ENCODE measurements around the gene MT1G.
"Not testable (repeated sequence)": the region's sequence is repeated elsewhere in the genome, so short reads cannot be mapped to it uniquely, and the experiment has no call there.

Gene MT1G

DNA sequence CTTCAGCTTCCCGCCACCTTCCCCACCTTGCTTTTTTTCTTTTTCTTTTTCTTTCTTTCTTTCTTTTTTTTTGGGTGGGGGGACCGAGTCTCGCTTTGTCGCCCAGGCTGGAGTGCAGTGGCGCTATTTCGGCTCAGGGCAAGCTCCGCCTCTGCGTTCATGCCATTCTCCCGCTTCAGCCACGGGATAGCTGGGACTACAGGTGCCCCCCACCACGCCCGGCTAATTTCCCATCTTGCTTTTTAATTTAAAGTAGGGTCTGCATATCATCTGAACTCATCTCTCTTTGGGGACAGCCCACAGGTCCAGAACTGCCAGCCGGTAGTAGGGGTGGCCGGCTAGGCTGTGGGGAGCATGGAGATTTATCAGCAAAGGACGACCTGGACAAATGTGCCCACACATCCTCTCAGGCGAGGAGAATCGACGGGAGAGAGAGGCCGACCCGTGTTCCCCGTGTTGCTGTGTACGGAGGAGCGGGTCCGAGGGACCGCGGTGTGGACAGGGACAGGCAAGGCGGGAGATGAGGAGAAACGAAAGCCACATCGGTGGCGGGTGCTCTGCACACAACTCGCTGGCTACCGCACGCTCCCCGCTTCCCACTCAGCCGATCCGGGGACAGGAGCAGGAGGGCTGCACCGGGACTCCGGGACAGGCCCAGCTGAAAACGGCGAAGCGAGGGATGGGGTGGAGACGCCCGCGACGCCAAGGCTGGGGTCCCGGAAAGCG is 33.0 kb downstream of the MT1G start:
- no peak for DNase-seq

DNA sequence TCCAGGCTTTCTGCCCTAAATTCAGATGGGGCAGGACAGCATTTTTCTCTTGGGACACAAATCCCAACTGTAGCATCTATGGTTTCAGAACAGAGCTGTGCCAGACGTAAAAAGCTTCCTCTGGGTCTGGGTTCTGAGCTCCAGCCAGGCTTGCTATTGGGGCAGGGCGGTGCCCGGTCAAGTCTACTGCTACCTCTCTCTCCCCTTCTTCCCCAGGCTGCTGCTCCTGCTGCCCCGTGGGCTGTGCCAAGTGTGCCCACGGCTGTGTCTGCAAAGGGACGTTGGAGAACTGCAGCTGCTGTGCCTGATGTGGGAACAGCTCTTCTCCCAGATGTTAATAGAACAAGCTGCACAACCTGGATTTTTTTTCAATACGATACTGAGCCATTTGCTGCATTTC is 34.3 kb downstream of the MT1G start:
- no peak for DNase-seq

DNA sequence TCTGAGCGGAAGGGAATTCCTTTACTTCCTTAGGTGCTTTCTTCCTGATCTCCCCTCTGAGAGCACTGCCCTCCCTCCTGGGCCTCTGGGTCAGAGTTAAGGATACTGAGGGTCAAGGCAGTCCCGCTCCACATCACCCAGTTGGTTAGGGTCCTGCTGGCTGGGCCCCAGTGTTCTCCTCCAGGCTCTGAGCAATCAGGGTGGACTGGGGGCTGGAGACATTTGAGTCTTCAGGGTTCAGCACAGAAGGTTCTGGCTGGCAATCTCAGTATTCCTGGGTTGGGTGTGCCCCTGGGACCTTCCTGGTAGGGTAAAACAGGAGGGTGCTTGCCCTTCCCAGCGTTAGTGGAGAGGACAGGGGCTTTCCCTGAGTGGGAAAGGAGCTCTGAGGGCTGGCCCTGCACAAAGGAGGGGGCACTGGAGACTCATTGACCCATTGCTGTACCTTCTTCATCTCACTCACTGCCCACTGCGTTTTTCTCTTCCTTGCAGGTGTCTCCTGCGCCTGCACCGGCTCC is 35.0 kb downstream of the MT1G start:
- DNase-seq: no peak

DNA sequence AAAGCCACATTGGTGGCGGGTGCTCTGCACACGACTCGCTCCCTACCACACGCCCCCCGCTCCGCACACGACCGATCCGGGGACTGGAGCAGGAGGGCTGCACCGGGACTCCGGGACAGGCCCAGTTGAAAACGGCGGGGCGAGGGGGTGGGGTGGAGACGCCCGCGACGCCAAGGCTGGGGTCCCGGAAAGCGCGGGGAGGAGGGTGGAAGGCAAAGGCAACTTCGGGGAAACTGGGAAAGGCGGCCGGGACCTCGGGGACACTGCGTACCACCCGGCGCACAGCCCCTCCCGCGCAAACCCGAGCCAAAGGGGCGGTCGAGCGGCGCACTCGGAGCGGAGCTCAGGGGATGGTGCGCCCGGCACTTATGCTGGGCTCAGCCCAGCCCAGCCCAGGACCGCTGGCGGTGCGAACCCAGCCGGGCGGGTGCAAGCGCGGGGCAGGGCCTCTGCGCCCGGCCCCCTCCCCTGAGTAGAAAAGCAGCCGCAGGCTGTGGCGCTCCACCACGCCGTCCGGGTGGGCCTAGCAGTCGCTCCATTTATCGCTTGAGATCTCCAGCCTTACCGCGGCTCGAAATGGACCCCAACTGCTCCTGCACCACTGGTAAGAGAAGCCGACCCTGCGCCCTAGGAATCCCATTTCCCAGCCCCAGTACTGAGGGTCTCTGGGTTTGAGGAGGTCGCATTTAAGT is 35.6 kb downstream of the MT1G start, which contains the start of gene MT1M:
TSS of gene MT1M (plus strand) at position 504 of the 692 bp plus-strand sequence. CDS start at position 577, 73 bp downstream.
- DNase-seq: peak; percentile 52

DNA sequence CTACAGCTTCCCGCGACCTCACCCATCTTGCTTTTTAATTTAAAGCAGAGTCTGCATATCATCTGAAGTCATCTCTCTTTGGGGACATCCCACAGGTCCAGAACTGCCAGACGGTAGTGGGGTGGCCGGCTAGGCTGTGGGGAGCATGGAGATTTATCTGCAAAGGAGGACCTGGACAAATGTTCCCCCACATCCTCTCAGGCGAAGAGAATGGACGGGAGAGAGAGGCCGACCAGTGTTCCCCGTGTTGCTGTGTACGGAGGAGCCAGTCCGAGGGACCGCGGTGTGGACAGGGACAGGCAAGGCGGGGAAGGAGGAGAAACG is 36.1 kb downstream of the MT1G start:
- no peak for DNase-seq

DNA sequence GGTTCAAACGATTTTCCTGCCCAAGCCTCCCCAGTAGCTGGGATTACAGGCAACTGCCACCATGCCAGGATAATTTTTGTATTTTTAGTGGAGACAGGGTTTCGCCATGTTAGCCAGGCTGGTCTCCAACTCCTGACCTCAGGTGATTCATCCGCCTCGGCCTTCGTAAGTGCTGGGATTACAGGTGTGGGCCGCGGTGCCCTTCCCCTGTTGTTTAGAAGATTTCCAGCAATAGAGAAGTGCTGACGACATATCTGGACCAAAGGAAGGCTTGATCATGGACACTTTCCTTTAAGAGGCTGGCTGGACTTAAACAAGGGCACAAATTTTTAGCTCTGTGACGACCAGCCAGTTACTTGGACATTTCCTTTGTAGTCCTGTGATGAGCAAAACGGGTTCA is 36.7 kb downstream of the MT1G start:
- DNase-seq: no peak

DNA sequence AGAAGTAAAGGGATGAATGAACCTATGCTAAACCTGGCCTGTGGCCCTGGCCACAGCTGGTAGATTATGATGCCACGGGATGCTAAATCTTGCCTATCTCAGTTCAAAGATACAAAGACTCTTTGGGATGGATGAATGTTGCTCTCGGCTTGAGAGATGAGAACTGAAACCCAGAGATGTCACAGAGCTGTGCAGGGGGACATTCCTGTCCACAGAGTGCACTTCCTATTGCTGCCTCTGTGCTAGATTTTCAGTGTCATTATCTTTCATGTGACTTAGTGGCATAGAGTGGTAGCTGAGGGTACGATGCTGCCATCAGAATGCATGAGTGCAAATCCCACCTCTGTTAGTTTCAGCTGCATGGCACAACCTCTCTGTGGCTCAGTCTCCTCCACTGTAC is 37.7 kb downstream of the MT1G start:
- no peak for DNase-seq

DNA sequence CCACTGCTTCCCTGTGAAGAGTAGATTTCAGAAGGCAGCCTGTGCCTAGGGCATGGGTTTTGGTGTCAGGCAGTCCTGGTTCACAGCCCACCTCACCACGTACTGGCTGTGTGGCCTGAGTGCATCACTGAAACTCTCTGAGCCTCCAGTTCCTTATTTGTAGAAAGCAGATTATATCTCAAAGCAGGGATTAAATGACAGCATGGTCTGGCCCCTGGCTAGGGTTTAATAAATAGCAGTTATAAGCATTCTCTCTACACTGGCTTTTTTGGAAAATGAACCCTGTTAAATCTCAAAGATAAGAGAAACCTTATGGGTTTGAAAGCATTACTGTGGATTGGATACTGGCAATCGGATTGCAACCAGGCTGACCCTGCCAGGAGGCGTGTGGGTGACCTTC is 38.3 kb downstream of the MT1G start:
- DNase-seq: no peak

DNA sequence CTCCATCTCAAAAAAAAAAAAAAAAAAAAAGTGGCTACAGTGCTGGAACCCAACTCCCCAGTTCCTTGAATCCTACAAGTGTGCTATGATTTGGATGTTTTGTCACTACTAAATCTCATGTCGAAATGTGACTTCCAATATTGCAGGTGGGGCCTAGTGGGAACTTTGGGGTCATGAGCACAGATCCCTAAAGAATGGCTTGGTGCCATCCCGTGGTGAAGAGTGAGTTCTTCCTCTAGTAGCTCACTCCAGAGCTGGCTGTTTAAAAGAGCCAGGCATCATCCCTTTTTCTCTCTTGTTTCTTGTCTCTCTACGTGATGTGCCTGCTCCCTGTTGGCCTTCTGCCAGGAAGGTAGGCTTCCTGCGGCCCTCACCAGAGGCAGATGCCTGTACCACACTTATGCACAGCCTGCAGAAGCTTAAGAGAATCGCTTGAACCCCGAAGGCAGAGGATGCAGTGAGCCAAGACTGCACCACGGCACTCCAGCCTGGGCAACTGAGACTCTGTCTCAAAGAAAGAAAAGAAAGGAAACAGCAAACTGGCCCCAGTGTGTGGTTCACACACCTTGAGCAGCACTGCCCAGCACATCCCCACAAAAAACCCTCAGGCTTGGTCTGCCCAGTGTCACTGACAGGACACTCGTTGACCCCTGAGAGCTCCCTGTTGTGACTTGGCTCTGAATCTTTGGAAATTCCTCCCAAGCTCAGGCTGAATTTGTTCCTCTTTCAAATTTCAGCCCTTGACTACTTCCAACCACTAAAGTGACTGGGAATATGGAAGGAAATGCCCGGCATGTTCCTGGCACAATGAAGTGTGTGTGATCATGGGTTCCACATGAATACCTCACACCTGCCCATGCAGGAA is 39.1 kb downstream of the MT1G start:
- no peak for DNase-seq

DNA sequence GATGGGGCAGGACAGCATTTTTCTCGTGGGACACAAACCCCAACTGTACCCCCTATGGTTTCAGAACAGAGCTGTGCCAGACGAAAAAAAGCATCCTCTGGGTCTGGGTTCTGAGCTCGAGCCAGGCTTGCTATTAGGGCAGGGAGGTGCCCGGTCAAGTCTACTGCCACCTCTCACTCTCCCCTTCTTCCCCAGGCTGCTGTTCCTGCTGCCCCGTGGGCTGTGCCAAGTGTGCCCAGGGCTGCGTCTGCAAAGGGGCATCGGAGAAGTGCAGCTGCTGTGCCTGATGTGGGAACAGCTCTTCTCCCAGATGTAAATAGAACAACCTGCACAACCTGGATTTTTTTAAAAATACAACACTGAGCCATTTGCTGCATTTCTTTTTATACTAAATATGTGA is 41.2 kb downstream of the MT1G start:
- no peak for DNase-seq

DNA sequence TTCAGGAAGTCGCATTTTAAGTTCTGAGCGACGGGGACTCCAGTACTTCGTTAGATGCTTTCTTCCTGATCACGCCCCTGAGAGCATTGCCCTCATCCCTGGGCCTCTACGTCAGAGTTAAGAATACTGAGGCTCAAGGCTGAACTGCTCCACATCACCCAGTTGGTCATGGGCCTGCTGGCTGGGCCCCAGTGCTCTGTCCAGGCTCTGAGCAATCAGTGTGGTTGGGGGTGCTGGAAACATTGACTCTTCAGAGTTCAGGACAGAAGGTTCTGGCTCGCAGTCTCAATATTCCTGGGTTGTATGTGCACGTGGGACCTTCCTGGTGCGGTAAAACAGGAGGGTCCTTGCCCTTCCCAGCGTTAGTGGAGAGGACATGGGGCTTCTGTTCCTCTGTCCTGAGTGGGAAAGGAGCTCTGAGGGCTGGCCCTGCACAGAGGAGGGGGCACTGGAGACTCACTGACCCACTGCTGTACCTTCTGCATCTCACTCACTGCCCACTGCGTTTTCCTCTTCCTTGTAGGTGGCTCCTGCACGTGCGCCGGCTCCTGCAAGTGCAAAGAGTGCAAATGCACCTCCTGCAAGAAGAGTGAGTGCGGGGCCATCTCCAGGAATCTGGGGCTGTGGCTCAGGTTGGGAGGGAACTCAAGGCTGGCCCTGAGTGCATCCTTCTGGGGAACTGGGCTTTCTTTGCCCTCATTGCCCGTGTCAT is 41.8 kb downstream of the MT1G start:
- peak; percentile 68 for DNase-seq

DNA sequence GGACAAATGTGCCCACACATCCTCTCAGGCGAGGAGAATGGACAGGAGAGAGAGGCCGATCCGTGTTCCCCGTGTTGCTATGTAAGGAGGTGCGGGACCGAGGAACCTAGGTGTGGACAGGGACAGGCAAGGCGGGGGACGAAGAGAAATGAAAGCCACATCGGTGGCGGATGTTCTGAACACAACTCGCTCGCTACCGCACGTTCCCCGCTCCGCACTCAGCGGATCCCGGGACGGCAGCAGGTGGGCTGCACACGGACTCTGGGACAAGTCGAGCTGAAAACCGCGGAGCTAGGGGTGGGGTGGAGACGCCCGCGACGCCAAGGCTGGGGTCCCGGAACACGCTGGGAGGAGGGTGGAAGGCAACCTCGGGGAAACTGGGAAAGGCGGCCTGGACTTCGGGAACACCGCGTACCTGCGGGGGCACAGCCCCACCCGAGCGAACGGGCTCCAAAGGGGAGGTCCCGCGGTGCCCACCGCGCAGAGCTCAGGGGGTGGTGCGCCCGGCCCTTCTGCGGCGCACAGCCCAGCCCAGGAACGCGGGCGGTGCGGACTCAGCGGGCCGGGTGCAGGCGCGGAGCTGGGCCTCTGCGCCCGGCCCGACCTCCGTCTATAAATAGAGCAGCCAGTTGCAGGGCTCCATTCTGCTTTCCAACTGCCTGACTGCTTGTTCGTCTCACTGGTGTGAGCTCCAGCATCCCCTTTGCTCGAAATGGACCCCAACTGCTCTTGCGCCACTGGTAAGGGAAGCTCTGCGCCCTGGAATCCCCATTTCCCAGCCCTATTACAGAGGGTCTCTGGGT is 42.5 kb downstream of the MT1G start, which contains the start of gene MT1E:
TSS of gene MT1E (plus strand) at position 642 of the 803 bp plus-strand sequence. CDS start at position 713, 71 bp downstream.
- peak; percentile 79 for DNase-seq

DNA sequence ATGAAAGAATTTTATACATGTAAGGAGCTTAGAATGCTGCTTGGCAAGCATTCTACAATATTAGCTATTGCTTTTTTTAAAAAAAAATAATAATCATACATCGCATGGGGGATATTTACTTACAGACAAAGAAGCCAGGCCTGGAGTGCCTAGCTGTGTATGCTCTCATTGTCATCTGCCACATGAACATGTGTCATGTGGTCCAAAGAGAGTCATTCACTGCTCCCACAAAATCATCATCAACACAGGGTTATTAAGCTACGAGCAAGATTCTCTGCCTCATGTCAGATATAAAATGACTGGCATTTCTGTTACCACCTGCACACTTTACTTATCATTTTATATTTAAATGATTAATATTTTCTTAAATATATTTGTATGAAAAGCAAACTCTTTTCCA is 44.2 kb downstream of the MT1G start:
- no peak for DNase-seq

DNA sequence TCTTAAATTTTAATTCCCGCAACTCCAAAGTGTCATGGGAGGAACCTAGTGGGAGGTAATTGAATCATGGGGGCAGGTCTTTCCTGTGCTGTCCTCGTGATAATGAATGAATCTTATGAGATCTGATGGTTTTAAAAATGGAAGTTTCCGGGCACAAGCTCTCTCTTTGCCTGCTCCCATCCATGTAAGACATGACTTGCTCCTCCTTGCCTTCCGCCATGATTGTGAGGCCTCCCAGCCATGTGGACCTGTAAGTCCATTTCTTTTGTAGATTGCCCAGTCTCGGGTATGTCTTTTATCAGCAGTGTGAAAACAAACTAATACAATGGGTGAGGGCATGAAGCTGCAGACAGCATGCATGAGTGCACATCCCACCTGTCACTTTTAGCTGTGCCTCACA is 44.7 kb downstream of the MT1G start:
- not testable (repeated sequence) for DNase-seq

DNA sequence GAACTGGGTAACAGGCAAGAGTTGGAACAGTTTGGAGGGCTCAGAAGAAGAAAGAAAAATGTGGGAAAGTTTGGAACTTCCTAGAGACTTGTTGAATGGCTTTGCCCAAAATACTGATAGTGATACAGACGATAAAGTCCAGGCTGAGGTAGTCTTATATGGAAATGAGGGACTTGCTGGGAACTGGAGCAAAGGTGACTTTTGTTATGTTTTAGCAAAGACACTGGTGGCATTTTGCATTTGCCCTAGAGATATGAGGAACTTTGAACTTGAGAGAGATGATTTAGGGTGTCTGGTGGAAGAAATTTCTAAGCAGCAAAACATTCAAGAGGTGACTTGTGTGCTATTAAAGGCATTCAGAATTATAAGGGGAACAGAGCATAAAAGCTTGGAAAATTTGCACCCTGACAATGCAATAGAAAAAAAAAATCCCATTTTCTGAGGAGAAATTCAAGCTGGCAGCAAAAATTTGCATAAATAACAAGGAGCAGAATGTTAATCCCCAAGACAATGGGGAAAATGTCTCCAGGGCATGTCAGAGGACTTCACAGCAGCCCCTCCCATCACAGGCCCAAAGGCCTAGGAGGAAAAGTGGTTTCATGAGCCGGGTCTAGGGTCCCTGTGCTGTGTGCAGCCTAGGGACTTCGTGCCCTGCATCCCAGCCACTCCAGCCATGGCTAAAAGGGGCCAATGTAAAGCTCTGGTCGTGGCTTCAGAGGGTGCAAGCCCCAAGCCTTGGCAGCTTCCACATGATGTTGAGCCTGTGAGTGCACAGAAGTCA is 46.0 kb downstream of the MT1G start:
- not testable (repeated sequence) for DNase-seq

DNA sequence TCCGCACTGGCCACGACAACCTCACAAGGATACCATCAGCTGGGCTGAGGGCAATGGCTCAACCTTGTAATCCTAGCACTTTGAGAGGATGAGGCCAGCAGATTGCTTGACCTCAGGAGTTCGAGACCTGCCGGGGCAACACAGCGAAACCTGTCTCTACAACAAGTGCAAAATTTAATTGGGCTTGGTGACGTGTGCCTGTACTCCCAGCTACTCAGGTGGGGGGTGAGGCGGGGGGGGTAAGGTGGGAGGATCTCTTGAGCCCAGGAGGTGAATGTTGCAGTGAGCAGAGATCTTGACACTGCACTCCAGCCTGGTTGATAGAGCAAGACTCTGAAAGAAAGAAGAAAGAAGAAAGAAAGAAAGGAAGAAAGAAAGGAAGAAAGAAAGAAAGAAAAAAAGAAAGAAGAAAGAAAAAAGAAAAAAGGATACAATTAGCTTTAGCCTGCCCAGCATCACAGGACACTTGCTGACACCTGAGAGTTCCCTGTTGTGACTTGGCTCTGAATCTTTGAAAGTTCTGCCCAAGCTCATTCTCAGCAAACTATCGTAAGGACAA is 47.4 kb downstream of the MT1G start:
- DNase-seq: no peak

DNA sequence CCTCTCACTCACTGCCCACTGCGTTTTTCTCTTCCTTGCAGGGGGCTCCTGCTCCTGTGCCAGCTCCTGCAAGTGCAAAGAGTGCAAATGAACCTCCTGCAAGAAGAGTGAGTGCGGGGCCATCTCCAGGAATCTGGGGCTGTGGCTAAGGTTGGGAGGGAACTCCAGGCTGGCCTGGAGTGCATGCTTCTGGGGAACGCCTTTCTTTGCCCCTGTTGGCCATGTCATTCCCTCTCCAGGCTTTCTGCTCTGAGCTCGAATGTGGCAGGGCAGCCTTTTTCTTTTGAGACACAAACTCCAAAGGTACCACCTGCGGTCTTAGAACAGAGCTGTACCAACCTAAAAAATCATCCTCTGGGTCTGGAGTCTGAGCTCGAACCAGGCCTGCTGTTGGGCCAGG is 49.7 kb downstream of the MT1G start:
- no peak for DNase-seq

DNA sequence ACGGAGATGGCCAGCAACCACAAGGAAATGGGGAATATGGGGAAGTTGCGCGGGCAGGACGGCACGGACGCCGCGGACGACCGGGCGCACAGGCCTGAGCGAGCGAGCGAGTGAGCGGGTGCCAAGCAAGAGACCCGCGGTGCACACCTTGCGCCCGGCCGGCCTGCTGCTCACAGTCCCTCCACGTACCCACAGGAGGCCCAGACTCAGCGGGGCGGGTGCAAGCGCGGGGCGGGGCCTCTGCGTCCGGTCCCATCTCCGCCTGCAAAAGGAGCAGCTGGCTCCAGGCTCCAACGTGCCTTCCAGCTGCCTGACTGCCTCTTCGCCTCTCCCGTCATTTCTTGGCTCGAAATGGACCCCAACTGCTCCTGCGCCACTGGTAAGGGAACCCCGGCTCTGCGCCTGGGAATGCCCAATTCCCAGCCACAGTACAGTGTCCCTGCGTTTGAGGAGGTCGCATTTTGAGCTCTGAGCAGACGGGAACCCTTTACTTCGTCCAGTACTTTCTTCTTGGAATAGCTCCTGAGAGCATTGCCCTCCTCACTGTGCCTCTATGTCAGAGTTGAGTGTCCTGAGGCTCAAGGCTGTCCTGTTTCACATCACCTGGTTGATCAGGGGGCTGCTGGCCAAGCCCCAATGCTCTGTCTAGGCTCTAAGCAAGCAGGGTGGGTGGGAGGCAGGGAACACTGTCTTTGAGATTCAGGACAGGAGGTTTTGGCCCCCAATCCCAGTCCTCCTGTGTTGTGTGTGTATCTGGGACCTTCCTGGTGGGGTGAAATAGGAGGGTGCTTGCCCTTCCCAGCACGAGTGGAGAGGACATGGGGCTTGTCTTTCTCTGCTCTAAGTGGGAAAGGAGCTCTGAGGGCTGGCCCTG is 50.4 kb downstream of the MT1G start:
- peak; percentile 82 for DNase-seq

All from femur (tissue), 1 donor.